ENCODE results near the gene PRICKLE2. TPM values are rescaled to one million over a fixed set of nuclear protein-coding genes. Genes with fewer than 3 reads are reported as not detected.

The PRICKLE2 gene
- total RNA-seq, 1 donor from 2014 or later, result 43.2 TPM

DNA sequence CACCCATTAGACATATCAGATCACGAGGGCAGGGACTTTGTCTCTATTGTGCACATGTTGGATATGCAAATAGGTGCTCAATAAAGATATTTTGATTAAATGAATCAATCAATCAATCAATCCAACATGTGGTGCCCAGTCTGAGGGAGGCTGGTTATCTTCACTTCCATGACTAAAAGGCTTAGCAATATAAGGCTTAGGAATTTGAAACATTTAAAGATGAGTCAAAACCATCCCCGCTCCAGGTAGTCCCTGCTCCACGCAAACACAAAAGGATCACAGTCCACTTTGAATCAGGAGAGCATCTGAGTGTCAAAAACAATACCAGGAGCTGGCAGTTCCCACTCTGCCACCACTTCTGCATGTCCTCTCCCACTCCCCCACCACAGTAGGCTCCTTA lies 25.8 kb upstream of the PRICKLE2 start:
- TF ChIP-seq, protein P1, sequence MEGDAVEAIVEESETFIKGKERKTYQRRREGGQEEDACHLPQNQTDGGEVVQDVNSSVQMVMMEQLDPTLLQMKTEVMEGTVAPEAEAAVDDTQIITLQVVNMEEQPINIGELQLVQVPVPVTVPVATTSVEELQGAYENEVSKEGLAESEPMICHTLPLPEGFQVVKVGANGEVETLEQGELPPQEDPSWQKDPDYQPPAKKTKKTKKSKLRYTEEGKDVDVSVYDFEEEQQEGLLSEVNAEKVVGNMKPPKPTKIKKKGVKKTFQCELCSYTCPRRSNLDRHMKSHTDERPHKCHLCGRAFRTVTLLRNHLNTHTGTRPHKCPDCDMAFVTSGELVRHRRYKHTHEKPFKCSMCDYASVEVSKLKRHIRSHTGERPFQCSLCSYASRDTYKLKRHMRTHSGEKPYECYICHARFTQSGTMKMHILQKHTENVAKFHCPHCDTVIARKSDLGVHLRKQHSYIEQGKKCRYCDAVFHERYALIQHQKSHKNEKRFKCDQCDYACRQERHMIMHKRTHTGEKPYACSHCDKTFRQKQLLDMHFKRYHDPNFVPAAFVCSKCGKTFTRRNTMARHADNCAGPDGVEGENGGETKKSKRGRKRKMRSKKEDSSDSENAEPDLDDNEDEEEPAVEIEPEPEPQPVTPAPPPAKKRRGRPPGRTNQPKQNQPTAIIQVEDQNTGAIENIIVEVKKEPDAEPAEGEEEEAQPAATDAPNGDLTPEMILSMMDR (IDR thresholded peaks at IDR 0.05; ENCODE audit: unreplicated experiment), result no peak
- Mint-ChIP-seq H3K4me1 (peaks cover 73% of the 10 kb centered on the region), H3K27me3 (ENCODE audit: low read depth) (no peaks in the 10 kb centered on the region), H3K36me3 (no peaks in the 10 kb centered on the region), H3K4me3 (no peak overlapping the region), H3K27ac (no peak overlapping the region), H3K9me3 (peaks cover 4% of the 10 kb centered on the region)
- DNase-seq (ENCODE audit: low spot score in 2 of 2, unreplicated experiment in 2 of 2), result no peak

DNA sequence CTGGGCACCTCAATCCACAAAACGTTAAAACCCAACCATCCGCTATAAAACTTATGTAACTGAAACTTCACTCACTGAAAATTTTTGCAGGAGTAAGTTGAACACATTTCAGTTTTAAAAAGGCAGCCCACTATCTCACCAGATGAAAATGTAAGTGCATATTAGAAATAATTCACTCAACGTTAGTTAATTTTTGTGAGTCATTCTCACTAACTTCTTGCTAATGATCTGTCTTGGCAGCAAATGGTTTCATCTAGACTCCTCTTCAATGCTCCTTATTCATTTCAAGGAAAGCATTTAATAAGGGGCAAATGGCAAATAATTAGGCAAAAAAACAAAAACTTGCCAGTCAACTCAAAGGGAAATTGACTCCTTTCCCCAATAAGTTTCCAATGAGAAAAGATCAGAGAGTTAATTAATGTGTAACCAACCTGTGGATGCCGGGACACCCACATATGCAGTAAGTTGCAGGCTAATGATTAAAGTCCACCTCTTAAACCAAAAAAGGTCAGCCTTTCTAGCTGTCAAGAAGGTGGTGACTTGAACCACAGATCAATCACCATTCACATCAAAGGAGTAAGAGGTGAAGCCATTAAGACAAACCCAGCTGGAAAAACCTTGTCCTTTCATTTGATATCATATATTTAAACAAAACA lies 22.9 kb upstream of the PRICKLE2 start:
- Mint-ChIP-seq H3K27me3 (ENCODE audit: low read depth) (no peaks in the 10 kb centered on the region), H3K27ac (peak overlapping the region; percentile 85), H3K4me1 (peaks cover 63% of the 10 kb centered on the region), H3K36me3 (no peaks in the 10 kb centered on the region), H3K9me3 (peaks cover 4% of the 10 kb centered on the region), H3K4me3 (no peak overlapping the region)
- TF ChIP-seq, protein P1 (IDR thresholded peaks at IDR 0.05; ENCODE audit: unreplicated experiment), result no peak
- DNase-seq (ENCODE audit: low spot score in 2 of 2, unreplicated experiment in 2 of 2), result no peak

DNA sequence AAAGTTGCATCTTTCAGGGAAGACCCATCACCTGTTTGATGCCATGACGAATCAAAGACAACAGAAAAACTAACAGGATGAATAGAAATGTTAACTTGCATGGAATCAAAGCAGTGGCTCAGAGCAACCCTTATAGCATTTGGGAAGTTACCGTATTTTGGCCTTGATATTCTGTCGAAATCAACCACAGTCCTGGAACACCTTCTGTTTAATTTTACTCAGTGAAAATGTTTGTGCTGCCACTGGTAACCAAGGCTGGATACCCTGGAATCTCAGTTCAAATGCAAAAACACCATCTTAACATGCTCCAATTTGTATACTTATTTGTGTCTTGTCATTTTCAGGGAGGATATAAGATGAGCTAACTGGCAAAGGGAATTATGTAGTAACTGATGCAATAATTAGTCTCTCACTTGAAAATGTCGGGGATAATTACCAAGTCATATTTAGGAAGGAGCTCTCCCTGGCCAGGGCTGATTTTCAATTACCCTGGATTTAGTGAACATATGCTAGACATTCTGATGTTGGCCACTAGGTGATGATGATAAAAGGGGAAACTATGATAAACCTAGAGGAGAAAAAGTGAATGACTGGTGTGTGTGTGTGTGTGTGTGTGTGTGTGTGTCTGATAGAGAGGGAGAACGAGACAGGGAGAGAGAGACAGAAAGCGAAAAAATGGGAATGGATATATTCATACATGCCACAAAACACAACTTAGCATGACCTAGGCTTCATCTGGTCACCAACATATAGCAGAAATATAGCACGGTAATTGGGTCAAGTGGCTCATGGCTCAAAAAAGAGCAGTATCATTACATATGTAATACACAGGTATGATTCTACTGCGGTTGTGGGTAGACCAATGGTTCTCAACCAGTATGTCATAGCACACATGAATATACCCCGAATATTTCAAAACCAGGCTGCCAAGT lies 19.0 kb upstream of the PRICKLE2 start:
- Mint-ChIP-seq H3K27ac (peak overlapping the region; percentile 44), H3K36me3 (no peaks in the 10 kb centered on the region), H3K27me3 (ENCODE audit: low read depth) (no peaks in the 10 kb centered on the region), H3K9me3 (peaks cover 4% of the 10 kb centered on the region), H3K4me1 (peaks cover 78% of the 10 kb centered on the region), H3K4me3 (no peak overlapping the region)
- TF ChIP-seq, protein P1 (IDR thresholded peaks at IDR 0.05; ENCODE audit: unreplicated experiment), result peak; percentile 46
- DNase-seq (ENCODE audit: low spot score in 2 of 2, unreplicated experiment in 2 of 2), result no peak

DNA sequence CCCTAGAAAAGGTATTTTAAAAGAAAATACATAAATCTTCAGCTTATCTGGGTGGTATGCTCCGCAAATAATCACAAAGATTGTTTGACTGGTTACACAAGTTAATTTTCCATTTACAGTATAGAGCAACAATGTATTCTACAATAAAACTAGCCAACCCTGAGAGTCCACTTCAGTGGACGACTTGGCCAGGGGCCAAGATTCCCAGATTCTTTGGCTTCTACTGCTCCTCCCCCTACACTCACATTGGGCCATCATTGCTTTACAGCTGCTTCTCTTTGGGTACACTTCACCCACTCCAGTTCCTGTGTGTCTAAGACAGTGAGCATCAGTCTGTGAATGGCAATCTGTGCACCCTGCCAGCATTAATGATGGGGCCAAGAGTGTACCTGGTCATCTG lies 17.2 kb upstream of the PRICKLE2 start:
- peak; percentile 71 to 80 for DNase-seq (ENCODE audit: low spot score in 2 of 2, unreplicated experiment in 2 of 2)
- Mint-ChIP-seq H3K9me3 (no peaks in the 10 kb centered on the region), H3K4me3 (no peak overlapping the region), H3K36me3 (peaks cover 4% of the 10 kb centered on the region), H3K27me3 (ENCODE audit: low read depth) (no peaks in the 10 kb centered on the region), H3K4me1 (peaks cover 76% of the 10 kb centered on the region), H3K27ac (peak overlapping the region; percentile 95)
- TF ChIP-seq, protein P1 (IDR thresholded peaks at IDR 0.05; ENCODE audit: unreplicated experiment), result no peak

DNA sequence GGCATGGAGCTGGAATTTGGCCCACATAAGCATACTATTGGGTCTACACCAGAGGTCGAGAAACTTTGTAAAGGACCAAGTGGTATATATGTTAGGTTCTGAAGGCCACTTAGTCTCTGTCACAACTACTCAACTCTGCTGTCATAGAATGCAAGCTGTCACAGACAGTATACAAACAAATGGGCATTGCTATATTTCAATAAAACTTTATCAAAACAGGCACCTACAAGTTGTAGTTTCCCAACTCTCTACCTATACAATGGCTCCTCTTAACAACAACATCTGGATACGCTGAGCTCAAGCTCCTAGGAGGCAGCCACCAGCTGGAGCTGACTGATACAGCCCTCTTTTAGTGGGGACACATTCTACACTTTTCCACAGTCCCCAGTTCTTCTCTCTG lies 15.7 kb upstream of the PRICKLE2 start:
- Mint-ChIP-seq H3K4me1 (peaks cover 63% of the 10 kb centered on the region), H3K27ac (peak overlapping the region; percentile 95)

More for the DNA sequence above, 15.7 kb upstream of the PRICKLE2 start:
- Mint-ChIP-seq H3K4me3 (no peak overlapping the region), H3K36me3 (peaks cover 15% of the 10 kb centered on the region), H3K27me3 (ENCODE audit: low read depth) (no peaks in the 10 kb centered on the region), H3K9me3 (peaks cover 10% of the 10 kb centered on the region)
- TF ChIP-seq, protein P1 (IDR thresholded peaks at IDR 0.05; ENCODE audit: unreplicated experiment), result no peak
- DNase-seq (ENCODE audit: low spot score in 2 of 2, unreplicated experiment in 2 of 2), result no peak
